DMS53 treated with DMSO at 0.1 percent for 48 hours (cell line): Measurements from ENCODE around the gene FAM114A1.
"Not testable (repeated sequence)": the region's sequence is repeated elsewhere in the genome, so short reads cannot be mapped to it uniquely, and the experiment has no call there.

Experiments
- DNase-seq: peaks from one replicate; lab custom pipeline; 2025; ENCODE audit not compliant: unreplicated experiment; lab: John Stamatoyannopoulos, UW

The FAM114A1 gene

DNA sequence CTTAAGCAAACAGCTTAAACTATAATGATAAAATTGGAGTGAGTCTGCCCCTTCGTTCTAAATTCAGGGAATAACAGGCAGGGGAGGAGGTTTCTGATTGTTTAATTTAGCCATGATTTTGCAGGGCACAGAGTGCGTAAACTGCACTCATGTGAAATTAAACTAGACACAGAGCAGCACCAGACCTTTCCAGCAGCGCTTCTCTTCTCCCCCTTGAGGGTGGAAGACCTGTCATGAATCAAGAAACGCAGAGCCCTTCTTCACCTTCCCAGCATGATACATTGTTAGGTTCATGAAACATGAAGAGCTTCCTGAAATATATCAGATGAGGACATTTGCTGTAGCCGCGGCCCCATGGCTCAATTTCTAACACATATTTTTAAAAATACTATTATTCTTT lies 63.1 kb downstream of the FAM114A1 start:
- DNase-seq, result no peak

DNA sequence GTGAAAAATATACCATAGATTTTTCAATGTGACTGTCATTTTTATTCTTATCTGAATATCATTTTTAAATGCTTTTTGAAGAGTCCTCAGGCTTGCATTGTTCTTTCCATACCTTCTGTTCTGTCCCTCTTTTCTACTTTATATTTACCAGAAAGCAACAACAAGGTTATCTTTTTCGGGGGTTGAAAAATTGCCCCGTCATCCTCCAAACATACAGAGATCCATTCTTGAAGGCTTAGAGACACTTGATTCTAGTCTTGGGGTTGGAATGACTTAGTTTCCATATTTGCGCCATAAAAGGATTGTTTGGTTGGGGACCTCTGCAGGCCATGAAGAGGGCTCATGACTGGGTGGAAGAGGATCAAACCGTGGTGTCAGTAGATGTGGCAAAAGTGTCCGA lies 63.5 kb downstream of the FAM114A1 start:
- no peak for DNase-seq

DNA sequence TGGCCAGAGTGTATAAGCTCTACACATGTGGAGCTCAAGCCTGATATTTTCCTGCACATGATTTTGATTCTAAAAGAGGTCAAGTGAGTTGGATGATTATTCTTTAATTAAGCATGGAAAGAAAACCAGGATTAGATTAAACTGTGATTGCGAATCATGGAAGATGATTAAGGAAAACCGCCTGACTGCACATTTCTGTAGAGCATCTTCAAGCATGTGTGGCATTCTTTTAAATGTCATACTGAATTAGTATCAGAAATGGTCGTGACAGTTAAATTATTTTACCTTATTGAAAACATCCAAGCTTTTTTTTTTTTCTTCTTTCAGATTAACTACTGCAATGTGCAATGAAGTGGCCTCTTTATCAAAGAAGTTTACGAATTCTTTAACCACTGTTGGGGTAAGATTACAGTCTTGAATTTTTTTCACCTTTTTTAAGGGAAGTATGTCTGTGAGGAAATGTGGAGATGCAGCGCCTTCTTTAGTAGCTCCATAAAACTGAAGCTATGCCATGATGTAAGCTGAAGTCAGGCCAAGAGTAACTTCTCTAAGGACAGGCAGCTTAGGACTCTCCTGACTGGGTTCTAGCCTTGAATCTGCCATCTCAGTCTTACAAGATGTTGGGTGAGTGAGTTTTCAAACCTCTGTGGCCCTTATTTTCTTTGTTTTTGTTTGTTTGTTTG lies 67.9 kb downstream of the FAM114A1 start:
- DNase-seq, result no peak

- DNase-seq, result no peak
Measured at GRCh38 chr4:38939165-38939564, 71.6 kb downstream of the FAM114A1 start.

DNA sequence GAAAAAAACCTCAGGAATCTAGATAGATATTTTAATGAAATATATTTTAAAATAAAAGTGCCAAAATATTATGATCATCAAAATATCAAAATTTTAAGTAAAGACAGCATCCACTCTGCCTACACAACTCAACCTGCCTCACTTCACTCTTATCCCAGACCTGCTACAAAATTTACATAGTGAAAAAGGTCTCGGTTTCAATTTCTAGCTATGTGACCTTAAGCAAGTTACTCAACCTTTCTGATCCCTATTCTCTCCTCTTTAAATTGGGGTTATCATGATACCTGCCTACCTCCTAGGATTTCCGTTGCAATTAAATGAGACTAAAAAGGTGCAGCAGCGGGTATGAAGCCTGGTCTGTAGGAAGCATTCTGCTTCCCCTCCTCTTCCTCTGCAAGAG lies 72.9 kb downstream of the FAM114A1 start:
- no peak for DNase-seq

GRCh38 chr4:38941906-38942305 lies 74.3 kb downstream of the FAM114A1 start:
- DNase-seq, result not testable (repeated sequence)

DNA sequence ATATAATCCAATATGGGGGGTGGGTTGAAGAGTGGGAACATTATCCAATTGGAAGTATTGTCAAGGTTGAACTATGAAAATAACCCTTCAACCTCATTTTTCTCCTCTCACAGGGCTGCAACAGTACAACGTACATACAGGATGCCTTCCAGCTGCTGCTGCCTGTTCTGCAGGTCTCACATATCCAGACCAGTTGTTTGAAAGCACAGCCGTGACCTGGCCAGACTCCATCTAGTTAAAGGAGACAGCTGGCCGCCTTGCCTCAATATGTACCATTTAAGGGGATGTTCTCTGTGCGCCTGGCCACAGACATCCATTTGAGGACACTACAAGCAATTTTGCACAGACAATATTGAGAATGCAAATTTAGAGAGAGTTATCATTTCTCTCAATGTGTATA lies 75.7 kb downstream of the FAM114A1 start:
- no peak for DNase-seq

DNA sequence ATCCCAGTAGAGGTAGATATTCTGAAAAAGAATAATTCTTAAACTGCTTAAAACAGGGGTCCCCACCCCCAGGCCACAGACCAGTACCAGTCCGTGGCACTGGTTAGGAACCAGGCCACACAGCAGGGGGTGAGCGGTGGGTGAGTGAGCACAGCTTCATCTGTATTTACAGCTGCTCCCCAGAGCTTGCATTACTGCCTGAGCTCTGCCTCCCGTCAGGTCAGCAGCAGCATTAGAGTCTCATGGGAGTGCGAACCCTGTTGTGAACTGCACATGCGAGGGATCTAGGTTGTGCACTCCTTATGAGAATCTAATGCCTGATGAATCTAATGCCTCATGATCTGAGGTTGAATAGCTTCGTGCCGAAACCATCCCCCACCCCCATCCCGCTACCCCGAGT lies 76.8 kb downstream of the FAM114A1 start:
- no peak for DNase-seq

- no peak for DNase-seq
Measured at GRCh38 chr4:38946919-38947318, 79.3 kb downstream of the FAM114A1 start.

DNA sequence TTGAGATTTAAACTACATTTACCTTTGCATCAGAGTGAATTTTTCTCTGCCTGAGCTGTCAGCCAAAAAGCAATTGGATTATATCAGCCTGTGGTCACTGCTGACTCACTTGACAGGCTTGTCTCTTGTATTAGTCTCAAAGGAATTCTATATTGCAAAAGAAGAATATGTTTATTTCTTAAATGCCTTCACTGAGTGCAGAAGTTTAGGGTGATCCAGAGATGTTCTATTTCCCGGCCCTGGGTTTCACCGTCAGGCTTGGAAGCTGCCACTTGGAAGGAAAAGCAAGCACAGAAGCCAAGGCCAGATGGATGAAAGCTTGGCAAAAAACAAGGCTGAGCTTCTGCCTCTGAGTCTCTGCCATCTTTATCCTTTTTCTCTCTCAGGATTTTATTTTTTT lies 80.9 kb downstream of the FAM114A1 start:
- no peak for DNase-seq

- DNase-seq, result no peak
Measured at GRCh38 chr4:38949411-38950051, 81.9 kb downstream of the FAM114A1 start.

DNA sequence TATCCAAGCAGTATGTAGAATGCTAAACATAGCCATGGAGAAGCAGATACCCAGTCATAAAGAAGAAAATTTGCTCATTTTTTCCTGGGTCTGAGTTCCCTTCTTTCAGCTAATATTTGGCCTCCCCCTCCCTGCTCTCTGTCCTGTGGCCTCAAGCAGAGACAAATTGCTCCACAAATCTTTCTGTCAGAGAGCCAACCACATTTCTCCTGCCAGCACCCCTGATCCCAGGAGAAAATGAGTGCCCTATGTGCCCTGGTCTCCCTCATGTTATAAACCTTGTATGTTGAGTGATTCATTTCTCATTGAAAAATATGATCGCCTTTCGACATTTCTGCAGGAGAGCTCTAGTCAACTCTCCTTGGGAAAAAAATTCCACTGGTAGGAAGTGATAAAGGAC lies 82.6 kb downstream of the FAM114A1 start:
- DNase-seq, result no peak

DNA sequence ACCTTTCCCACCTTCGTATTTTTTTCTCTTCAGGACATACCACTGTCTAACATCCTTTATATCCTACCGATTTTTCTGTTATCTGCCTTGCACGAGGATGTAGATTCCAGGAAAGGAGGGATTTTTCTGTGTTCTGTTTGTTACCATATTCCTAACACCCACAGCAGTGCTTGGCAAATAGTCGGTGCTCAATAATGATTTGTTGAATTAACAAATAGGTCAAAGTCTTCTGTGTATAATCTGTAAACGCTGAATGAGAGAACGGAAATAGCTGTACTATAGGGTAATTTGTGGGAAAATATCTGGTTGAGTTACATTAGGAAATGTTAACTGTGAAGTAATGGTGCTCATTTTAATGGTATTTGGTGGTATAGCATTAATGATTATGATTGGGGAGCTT lies 83.1 kb downstream of the FAM114A1 start:
- DNase-seq, result no peak

- no peak for DNase-seq
Measured at GRCh38 chr4:38951598-38951997, 84.0 kb downstream of the FAM114A1 start.

DNA sequence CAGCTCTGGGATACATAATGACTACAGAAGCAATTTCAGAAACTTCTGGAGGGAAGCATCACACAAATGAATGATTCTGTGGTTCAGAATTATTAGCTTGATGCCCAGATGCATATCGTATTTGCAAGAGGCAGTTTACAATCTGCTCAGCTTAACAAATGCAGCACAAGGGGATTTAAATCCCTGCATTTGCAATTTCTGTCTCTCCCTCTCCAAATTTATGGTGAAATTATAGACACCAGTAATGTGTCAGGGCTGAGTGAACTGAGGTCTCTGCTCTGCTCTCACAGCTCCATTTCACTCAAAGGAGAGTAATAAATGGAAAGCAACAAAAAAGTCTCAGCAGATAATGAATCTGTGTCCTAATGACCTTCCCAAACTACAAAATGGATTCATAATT lies 84.4 kb downstream of the FAM114A1 start:
- no peak for DNase-seq

DNA sequence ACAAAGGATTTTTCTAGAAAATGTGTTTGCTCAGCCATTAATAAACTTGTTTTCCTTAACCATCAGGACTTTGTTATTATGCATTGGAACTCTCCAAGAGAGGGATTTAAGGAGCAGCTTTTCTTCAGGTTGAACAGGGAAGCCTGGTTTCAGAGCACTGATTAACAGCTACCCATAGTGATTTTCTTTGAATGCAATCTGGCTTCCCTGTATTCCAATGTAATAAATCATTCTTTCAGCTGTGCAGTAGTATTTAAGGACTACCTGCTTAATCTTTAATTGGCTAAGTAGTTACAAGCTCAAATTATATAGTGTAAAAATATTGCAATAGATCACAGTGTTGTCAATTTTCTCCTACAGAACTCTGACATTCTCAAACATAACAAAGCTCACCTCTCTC lies 87.1 kb downstream of the FAM114A1 start:
- no peak for DNase-seq

DNA sequence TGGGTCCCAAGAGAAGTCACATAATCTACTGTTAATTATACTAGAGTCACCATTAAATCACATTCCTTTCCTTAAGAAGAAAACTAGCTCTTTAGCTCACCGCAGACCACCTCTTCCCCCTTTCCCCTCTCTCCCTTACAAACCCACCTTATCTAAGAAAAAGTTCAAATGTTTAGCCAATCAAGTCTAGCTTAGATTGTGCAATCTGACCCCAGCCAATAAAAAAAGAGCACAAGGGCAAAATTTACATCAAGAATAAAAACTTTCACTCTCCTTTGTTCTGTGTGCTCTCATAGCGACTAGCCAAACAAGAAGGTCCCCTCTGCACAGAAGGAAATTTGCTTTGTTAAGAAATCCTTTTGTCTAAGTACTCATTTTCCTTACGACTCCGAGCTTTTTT lies 88.4 kb downstream of the FAM114A1 start:
- no peak for DNase-seq

GRCh38 chr4:38957261-38957815 lies 89.7 kb downstream of the FAM114A1 start:
- DNase-seq, result no peak

- DNase-seq, result no peak
Measured at GRCh38 chr4:38957893-38958292, 90.3 kb downstream of the FAM114A1 start.

GRCh38 chr4:38958453-38959190 lies 91.0 kb downstream of the FAM114A1 start:
- DNase-seq, result no peak

DNA sequence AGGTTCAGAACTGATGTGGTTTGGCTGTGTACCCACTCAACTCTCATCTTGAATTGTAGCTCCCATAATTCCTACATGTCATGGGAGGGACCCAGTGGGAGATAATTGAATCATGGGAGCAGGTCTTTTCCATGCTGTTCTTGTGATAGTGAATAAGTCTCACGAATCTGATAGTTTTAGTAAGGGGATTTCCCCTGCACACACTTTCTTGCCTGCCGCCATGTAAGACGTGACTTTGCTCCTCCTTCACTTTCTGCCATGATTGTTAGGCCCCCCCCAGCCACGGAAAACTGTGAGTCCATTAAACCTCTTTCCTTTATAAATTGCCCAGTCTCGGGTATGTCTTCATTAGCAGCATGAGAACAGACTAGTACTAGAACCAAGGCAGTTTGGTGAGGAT lies 91.6 kb downstream of the FAM114A1 start:
- not testable (repeated sequence) for DNase-seq
